Neural progenitor cell (in vitro differentiated cells): ENCODE measurements around the gene SERPIND1. TPM values are rescaled to one million over a fixed set of nuclear protein-coding genes. Genes with fewer than 3 reads are reported as not detected.
"Not testable (repeated sequence)": the region's sequence is repeated elsewhere in the genome, so short reads cannot be mapped to it uniquely, and the experiment has no call there.

Experiments used
- DNase-seq: peaks from one replicate; pipeline ENCODE4 v3.0.0-alpha.2; 2016; ENCODE audit warnings: low spot score
- H2AFZ ChIP-seq: fragments of 200-600 bp; sonication (generic); replicated peaks from 2 replicates; pipeline ENCODE4 v1.6.1; 2016; ENCODE audit warnings: antibody characterized with exemption
- H3F3A ChIP-seq: fragments of 200-600 bp; sonication (generic); 2 replicates; pipeline ENCODE4 v1.6.1; 2016; ENCODE audit warnings: antibody characterized with exemption, low read depth
- H3K27ac ChIP-seq: fragments of 200-600 bp; sonication (generic); 2 replicates; pipeline ENCODE4 v1.5.1; 2016; ENCODE audit warnings: mild to moderate bottlenecking
- H3K27me3 ChIP-seq: fragments of 200-600 bp; sonication (generic); 2 replicates; pipeline ENCODE4 v1.6.1; 2016; ENCODE audit warnings: mild to moderate bottlenecking, moderate library complexity
- H3K36me3 ChIP-seq: fragments of 200-600 bp; sonication (generic); 2 replicates; pipeline ENCODE4 v1.5.1; 2016
- H3K4me1 ChIP-seq: fragments of 200-600 bp; sonication (generic); 2 replicates; pipeline ENCODE4 v1.6.1; 2016; ENCODE audit warnings: mixed run types
- H3K4me2 ChIP-seq: fragments of 200-600 bp; sonication (generic); 2 replicates; pipeline ENCODE4 v1.6.1; 2016
- H3K4me3 ChIP-seq: fragments of 200-600 bp; sonication (generic); 2 replicates; pipeline ENCODE4 v1.5.1; 2016
- H3K79me2 ChIP-seq: fragments of 200-600 bp; sonication (generic); 2 replicates; pipeline ENCODE4 v1.6.1; 2016; ENCODE audit warnings: low read depth
- H3K9ac ChIP-seq: fragments of 200-600 bp; sonication (generic); 2 replicates; pipeline ENCODE4 v1.6.1; 2016
- H3K9me3 ChIP-seq: fragments of 200-600 bp; sonication (generic); 2 replicates; pipeline ENCODE4 v1.5.1; 2016; ENCODE audit warnings: low read depth
- H4K20me1 ChIP-seq: fragments of 200-600 bp; sonication (generic); 2 replicates; pipeline ENCODE4 v1.6.1; 2016; ENCODE audit warnings: low read depth
- H3K27ac Mint-ChIP-seq: 3 replicates; pipeline ENCODE4 v1.8.0; 2021; ENCODE audit warnings: mixed read lengths
- H3K27me3 Mint-ChIP-seq: 2 replicates; pipeline ENCODE4 v1.8.0; 2022; ENCODE audit warnings: low read depth, mild to moderate bottlenecking, inconsistent platforms, moderate library complexity, mixed read lengths; ENCODE audit not compliant: insufficient read depth
- H3K36me3 Mint-ChIP-seq: 3 replicates; pipeline ENCODE4 v1.8.0; 2021; ENCODE audit warnings: mixed read lengths
- H3K4me1 Mint-ChIP-seq: 3 replicates; pipeline ENCODE4 v1.8.0; 2021; ENCODE audit warnings: mixed read lengths
- H3K4me3 Mint-ChIP-seq: 3 replicates; pipeline ENCODE4 v1.8.0; 2021; ENCODE audit warnings: mild to moderate bottlenecking, moderate library complexity, mixed read lengths
- H3K9me3 Mint-ChIP-seq: 3 replicates; pipeline ENCODE4 v1.8.0; 2020; ENCODE audit warnings: mixed read lengths
- EZH2 ChIP-seq: fragments of 200-600 bp; sonication (generic); IDR thresholded peaks from 2 replicates; pipeline ENCODE4 v1.6.1; 2017; ENCODE audit warnings: antibody characterized with exemption, mild to moderate bottlenecking, moderate library complexity
- EZH2phosphoT487 ChIP-seq: fragments of 200-600 bp; sonication (generic); IDR thresholded peaks from 2 replicates; pipeline ENCODE4 v1.6.1; 2017; ENCODE audit warnings: antibody characterized with exemption
- total RNA-seq: library from RNA; depleted of rRNA; stranded (reverse); fragments of >200 nt; gene quantifications from 2 replicates; pipeline ENCODE4 v1.2.3, GENCODE V29; 2015; ENCODE audit warnings: low replicate concordance
- TF ChIP-seq, protein P1 (sequence below): fragments of 200-600 bp; sonication (generic); IDR thresholded peaks from 2 replicates; pipeline ENCODE4 v1.5.1; 2017; ENCODE audit warnings: antibody characterized with exemption, mild to moderate bottlenecking

SERPIND1 gene
- total RNA-seq, 1 donor from 2014 or later = not detected

DNA sequence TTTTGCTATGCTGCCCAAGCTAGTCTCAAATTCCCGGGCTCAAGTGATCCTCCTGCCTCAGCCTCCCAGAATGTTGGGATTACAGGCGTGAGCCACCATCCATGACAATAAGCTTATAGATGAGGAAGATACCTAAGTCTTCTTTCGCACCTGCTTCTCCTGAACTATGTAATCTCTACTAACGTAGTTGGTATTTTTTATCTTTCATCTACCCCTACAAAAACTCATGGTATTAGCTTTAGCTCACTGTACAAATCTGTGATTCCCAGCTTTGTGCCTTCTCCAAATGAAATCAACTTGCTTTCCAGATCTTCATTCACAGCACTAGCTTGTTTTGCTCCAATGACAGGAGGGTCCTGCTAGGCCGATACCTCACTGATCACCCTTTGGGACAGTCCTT lies 48.3 kb downstream of the SERPIND1 start:
- TF ChIP-seq, protein P1, sequence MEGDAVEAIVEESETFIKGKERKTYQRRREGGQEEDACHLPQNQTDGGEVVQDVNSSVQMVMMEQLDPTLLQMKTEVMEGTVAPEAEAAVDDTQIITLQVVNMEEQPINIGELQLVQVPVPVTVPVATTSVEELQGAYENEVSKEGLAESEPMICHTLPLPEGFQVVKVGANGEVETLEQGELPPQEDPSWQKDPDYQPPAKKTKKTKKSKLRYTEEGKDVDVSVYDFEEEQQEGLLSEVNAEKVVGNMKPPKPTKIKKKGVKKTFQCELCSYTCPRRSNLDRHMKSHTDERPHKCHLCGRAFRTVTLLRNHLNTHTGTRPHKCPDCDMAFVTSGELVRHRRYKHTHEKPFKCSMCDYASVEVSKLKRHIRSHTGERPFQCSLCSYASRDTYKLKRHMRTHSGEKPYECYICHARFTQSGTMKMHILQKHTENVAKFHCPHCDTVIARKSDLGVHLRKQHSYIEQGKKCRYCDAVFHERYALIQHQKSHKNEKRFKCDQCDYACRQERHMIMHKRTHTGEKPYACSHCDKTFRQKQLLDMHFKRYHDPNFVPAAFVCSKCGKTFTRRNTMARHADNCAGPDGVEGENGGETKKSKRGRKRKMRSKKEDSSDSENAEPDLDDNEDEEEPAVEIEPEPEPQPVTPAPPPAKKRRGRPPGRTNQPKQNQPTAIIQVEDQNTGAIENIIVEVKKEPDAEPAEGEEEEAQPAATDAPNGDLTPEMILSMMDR = no peak
- TF ChIP-seq EZH2 = no peak
- TF ChIP-seq EZH2phosphoT487 = no peak
- no peaks in the 10 kb centered on the region for H3K9me3 ChIP-seq
- no peaks in the 10 kb centered on the region for H3K4me1 ChIP-seq
- no peak overlapping the region for H3K27ac ChIP-seq
- no peak overlapping the region for H3K4me2 ChIP-seq
- no peaks in the 10 kb centered on the region for H3K27me3 ChIP-seq
- no peak for DNase-seq
- no peaks in the 10 kb centered on the region for H3K36me3 ChIP-seq
- Mint-ChIP-seq H3K4me1 (no peaks in the 10 kb centered on the region), H3K27ac (no peak overlapping the region), H3K27me3 (no peaks in the 10 kb centered on the region), H3K4me3 (no peak overlapping the region), H3K9me3 (no peaks in the 10 kb centered on the region), H3K36me3 (peaks cover 7% of the 10 kb centered on the region)
- no peaks in the 10 kb centered on the region for H3F3A ChIP-seq
- no peaks in the 10 kb centered on the region for H3K79me2 ChIP-seq
- no peak overlapping the region for H2AFZ ChIP-seq
- H3K4me3 ChIP-seq = no peak overlapping the region
- no peaks in the 10 kb centered on the region for H4K20me1 ChIP-seq
- H3K9ac ChIP-seq = no peak overlapping the region

GRCh38 chr22:20823264-20823663 lies 49.4 kb downstream of the SERPIND1 start:
- H3K9ac ChIP-seq = no peak overlapping the region
- H3K4me1 ChIP-seq = no peaks in the 10 kb centered on the region
- no peaks in the 10 kb centered on the region for H3K4me1 Mint-ChIP-seq
- H3K36me3 ChIP-seq = no peaks in the 10 kb centered on the region
- H3K4me3 ChIP-seq = no peak overlapping the region
- no peak overlapping the region for H3K4me3 Mint-ChIP-seq
- no peak for TF ChIP-seq EZH2phosphoT487
- no peak for TF ChIP-seq EZH2
- TF ChIP-seq, protein P1 = no peak
- no peak for DNase-seq
- no peak overlapping the region for H3K4me2 ChIP-seq
- no peak overlapping the region for H3K27ac Mint-ChIP-seq
- H3K27ac ChIP-seq = no peak overlapping the region
- no peaks in the 10 kb centered on the region for H4K20me1 ChIP-seq
- no peaks in the 10 kb centered on the region for H3K79me2 ChIP-seq
- no peak overlapping the region for H2AFZ ChIP-seq
- H3K27me3 ChIP-seq = no peaks in the 10 kb centered on the region
- H3K36me3 Mint-ChIP-seq = peaks cover 10% of the 10 kb centered on the region
- H3K9me3 Mint-ChIP-seq = no peaks in the 10 kb centered on the region
- no peaks in the 10 kb centered on the region for H3K9me3 ChIP-seq
- H3K27me3 Mint-ChIP-seq = peaks cover 2% of the 10 kb centered on the region
- no peaks in the 10 kb centered on the region for H3F3A ChIP-seq

- not testable (repeated sequence) for H3K4me3 ChIP-seq, H3K27ac ChIP-seq, H3K27me3 ChIP-seq, H3K4me1 Mint-ChIP-seq, H3K4me2 ChIP-seq, H3K9me3 ChIP-seq, H2AFZ ChIP-seq, H3F3A ChIP-seq, H3K9ac ChIP-seq, H3K36me3 ChIP-seq, H3K4me3 Mint-ChIP-seq, H3K27me3 Mint-ChIP-seq, H3K4me1 ChIP-seq, H4K20me1 ChIP-seq, H3K27ac Mint-ChIP-seq, DNase-seq, H3K9me3 Mint-ChIP-seq, H3K79me2 ChIP-seq
- H3K36me3 Mint-ChIP-seq = peaks cover 22% of the 10 kb centered on the region
These were observed 51.3 kb downstream of the SERPIND1 start for GRCh38 chr22:20825216-20825615.

DNA sequence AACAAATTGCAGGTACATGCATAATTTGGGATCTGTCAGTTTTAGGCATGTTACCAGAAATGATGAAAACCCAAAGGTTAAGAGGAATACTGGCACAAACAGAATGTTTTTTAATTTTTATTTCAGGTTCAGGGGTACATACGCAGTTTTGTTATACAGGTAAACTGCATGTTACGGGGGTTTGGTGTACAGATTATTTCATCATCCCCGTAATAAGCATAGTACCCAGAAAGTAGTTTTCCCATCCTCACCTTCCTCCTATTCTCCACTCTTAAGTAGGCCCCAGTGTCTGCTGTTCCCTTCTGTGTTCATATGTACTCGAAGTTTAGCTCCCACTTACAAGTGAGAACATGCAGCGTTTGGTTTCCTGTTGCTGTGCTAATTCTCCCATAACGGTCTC lies 51.7 kb downstream of the SERPIND1 start:
- Mint-ChIP-seq H3K36me3 (peaks cover 26% of the 10 kb centered on the region), H3K9me3 (no peaks in the 10 kb centered on the region), H3K27me3 (peaks cover 2% of the 10 kb centered on the region), H3K27ac (no peak overlapping the region), H3K4me3 (no peak overlapping the region), H3K4me1 (no peaks in the 10 kb centered on the region)
- no peaks in the 10 kb centered on the region for H3K27me3 ChIP-seq
- H3K36me3 ChIP-seq = no peaks in the 10 kb centered on the region
- TF ChIP-seq, protein P1 = no peak
- no peak for TF ChIP-seq EZH2phosphoT487
- no peak for TF ChIP-seq EZH2
- no peaks in the 10 kb centered on the region for H3F3A ChIP-seq
- no peak overlapping the region for H3K4me3 ChIP-seq
- H2AFZ ChIP-seq = no peak overlapping the region
- H3K4me1 ChIP-seq = no peaks in the 10 kb centered on the region
- H3K27ac ChIP-seq = no peak overlapping the region
- no peaks in the 10 kb centered on the region for H4K20me1 ChIP-seq
- DNase-seq = no peak
- no peaks in the 10 kb centered on the region for H3K9me3 ChIP-seq
- H3K79me2 ChIP-seq = no peaks in the 10 kb centered on the region
- H3K4me2 ChIP-seq = no peak overlapping the region
- no peak overlapping the region for H3K9ac ChIP-seq

GRCh38 chr22:20826373-20827152 lies 52.6 kb downstream of the SERPIND1 start:
- not testable (repeated sequence) for H4K20me1 ChIP-seq, H3K4me3 Mint-ChIP-seq, DNase-seq, H3K79me2 ChIP-seq, H3K27me3 ChIP-seq, H2AFZ ChIP-seq, H3K4me1 ChIP-seq, H3K4me2 ChIP-seq, H3K9me3 ChIP-seq, H3K27me3 Mint-ChIP-seq, H3K4me1 Mint-ChIP-seq, H3F3A ChIP-seq, H3K9me3 Mint-ChIP-seq, H3K36me3 ChIP-seq, H3K9ac ChIP-seq, H3K27ac ChIP-seq, H3K27ac Mint-ChIP-seq, H3K4me3 ChIP-seq
- H3K36me3 Mint-ChIP-seq = peaks cover 30% of the 10 kb centered on the region
